NT2/D1 (cell line): ENCODE data around the gene CYP51A1.
"Not testable (repeated sequence)": the region's sequence is repeated elsewhere in the genome, so short reads cannot be mapped to it uniquely, and the experiment has no call there.

ENCODE experiments used
- SUZ12 ChIP-seq: IDR thresholded peaks from 2 replicates; pipeline ENCODE4 v1.6.1; 2011; ENCODE audit not compliant: insufficient read length, insufficient read depth; ENCODE audit errors: extremely low read depth
- YY1 ChIP-seq: IDR thresholded peaks from 2 replicates; pipeline ENCODE4 v1.6.1; 2011; ENCODE audit not compliant: insufficient read length, insufficient read depth

DNA sequence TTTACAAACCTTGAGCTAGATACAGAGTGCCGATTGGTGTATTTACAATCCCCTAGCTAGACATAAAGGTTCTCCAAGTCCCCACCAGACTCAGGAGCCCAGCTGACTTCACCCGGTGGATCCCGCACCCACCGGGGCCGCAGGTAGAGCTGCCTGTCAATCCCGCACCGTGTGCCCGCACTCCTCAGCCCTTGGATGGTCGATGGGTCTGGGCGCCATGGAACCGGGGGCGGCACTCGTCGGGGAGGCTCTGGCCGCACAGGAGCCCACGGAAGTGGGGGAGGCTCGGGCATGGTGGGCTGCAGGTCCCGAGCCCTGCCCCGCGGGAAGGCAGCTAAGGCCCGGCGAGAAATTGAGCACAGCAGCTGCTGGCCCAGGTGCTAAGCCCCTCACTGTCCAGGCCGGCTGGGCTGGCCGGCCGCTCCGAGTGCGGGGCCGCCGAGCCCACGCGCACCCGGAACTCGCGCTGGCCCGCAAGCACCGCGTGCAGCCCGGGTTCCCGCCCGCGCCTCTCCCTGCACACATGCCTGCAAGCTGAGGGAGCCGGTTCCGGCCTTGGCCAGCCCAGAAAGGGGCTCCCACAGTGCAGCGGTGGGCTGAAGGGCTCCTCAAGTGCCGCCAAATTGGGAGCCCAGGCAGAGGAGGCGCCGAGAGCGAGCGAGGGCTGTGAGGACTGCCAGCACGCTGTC lies 9.1 kb upstream of the CYP51A1 start:
- TF ChIP-seq YY1, SUZ12: not testable (repeated sequence)
